RCC 7860 (cell line): ENCODE data around the gene RAD51D.
"Not testable (repeated sequence)": the region's sequence is repeated elsewhere in the genome, so short reads cannot be mapped to it uniquely, and the experiment has no call there.

Experiments
- DNase-seq: peaks from one replicate; pipeline ENCODE4 v3.0.0-alpha.2; 2015; ENCODE audit warnings: low spot score
- FAIRE-seq: peaks from 2 replicates; lab custom pipeline; 2012; peaks lifted over from hg19 to GRCh38; lab: Jason Lieb, UNC

The RAD51D gene

GRCh38 chr17:35095741-35096140 is 23.9 kb downstream of the RAD51D start:
- FAIRE-seq (no peak), DNase-seq (no peak)

GRCh38 chr17:35094902-35095301 is 24.8 kb downstream of the RAD51D start:
- FAIRE-seq (peak; percentile 33), DNase-seq (peak; percentile 76)

- FAIRE-seq, result not testable (repeated sequence)
Measured at GRCh38 chr17:35090707-35091106, 29.0 kb downstream of the RAD51D start.

GRCh38 chr17:35089586-35090296 is 29.9 kb downstream of the RAD51D start:
- FAIRE-seq (peak; percentile 68), DNase-seq (peak; percentile 72)

More at GRCh38 chr17:35090707-35091106, 29.0 kb downstream of the RAD51D start:
- not testable (repeated sequence) for DNase-seq

- DNase-seq, result peak; percentile 59
- FAIRE-seq, result no peak
Measured at GRCh38 chr17:35088881-35089585, 30.6 kb downstream of the RAD51D start.

GRCh38 chr17:35088356-35088880 is 31.2 kb downstream of the RAD51D start:
- peak; percentile 13 for DNase-seq
- no peak for FAIRE-seq

GRCh38 chr17:35087731-35088355 is 31.8 kb downstream of the RAD51D start:
- no peak for DNase-seq
- no peak for FAIRE-seq

GRCh38 chr17:35086931-35087573 is 32.6 kb downstream of the RAD51D start:
- FAIRE-seq (no peak), DNase-seq (peak; percentile 31)

GRCh38 chr17:35086164-35086563 is 33.5 kb downstream of the RAD51D start:
- no peak for DNase-seq
- FAIRE-seq, result no peak

GRCh38 chr17:35084987-35085386 is 34.7 kb downstream of the RAD51D start:
- peak; percentile 94 for DNase-seq
- FAIRE-seq, result peak; percentile 98

GRCh38 chr17:35083071-35083470 is 36.6 kb downstream of the RAD51D start:
- DNase-seq, result no peak
- no peak for FAIRE-seq

GRCh38 chr17:35082073-35082657 is 37.5 kb downstream of the RAD51D start:
- FAIRE-seq (peak; percentile 92), DNase-seq (peak; percentile 66)

- no peak for FAIRE-seq
- no peak for DNase-seq
Measured at GRCh38 chr17:35081638-35082037, 38.0 kb downstream of the RAD51D start.

GRCh38 chr17:35080536-35080935 is 39.1 kb downstream of the RAD51D start:
- peak; percentile 50 for FAIRE-seq
- DNase-seq, result peak; percentile 14

- no peak for DNase-seq
- FAIRE-seq, result no peak
Measured at GRCh38 chr17:35079547-35080423, 39.9 kb downstream of the RAD51D start.

GRCh38 chr17:35076874-35077273 is 42.8 kb downstream of the RAD51D start:
- no peak for FAIRE-seq
- DNase-seq, result no peak

GRCh38 chr17:35074711-35075707 is 44.7 kb downstream of the RAD51D start:
- no peak for FAIRE-seq
- no peak for DNase-seq

- FAIRE-seq (no peak), DNase-seq (no peak)
Measured at GRCh38 chr17:35073991-35074627, 45.6 kb downstream of the RAD51D start.
